ENCODE results near the gene VWA3B. TPM values are rescaled to one million over a fixed set of nuclear protein-coding genes. Genes with fewer than 3 reads are reported as not detected.

Gene VWA3B
- total RNA-seq, 4 donors from 2014 or later: 0.27 TPM; not detected in 3

DNA sequence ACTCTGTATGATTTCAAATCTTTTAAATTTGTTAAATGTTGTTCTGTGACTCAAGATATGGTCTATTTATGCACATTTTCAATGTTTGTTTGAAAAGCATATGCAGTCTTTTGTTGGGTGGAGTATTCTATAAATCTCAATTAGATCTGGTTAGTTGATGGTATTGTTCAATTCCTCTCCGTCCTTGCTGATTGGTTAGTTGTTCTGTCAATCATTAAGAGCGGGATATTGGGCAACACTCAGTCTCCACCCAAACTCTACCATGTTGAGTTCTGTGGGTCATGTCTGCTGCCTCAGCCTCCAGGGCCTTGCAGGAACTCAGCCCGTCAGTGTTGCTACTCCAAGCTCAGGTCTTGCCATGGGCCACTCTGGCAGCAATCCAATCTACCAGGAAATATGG lies 118.9 kb downstream of the VWA3B start:
- peaks cover 0 to 2% of the 10 kb centered on the region in 2 donors for H3K27me3 ChIP-seq
- no peak overlapping the region for H3K4me3 ChIP-seq
- H3K36me3 ChIP-seq: no peaks in the 10 kb centered on the region
- TF ChIP-seq, protein P1, sequence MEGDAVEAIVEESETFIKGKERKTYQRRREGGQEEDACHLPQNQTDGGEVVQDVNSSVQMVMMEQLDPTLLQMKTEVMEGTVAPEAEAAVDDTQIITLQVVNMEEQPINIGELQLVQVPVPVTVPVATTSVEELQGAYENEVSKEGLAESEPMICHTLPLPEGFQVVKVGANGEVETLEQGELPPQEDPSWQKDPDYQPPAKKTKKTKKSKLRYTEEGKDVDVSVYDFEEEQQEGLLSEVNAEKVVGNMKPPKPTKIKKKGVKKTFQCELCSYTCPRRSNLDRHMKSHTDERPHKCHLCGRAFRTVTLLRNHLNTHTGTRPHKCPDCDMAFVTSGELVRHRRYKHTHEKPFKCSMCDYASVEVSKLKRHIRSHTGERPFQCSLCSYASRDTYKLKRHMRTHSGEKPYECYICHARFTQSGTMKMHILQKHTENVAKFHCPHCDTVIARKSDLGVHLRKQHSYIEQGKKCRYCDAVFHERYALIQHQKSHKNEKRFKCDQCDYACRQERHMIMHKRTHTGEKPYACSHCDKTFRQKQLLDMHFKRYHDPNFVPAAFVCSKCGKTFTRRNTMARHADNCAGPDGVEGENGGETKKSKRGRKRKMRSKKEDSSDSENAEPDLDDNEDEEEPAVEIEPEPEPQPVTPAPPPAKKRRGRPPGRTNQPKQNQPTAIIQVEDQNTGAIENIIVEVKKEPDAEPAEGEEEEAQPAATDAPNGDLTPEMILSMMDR (IDR thresholded peaks at IDR 0.05): no peak
- no peak for TF ChIP-seq POLR2A (IDR thresholded peaks at IDR 0.05)
- no peak overlapping the region for H3K27ac ChIP-seq
- no peak for DNase-seq
- no peaks in the 10 kb centered on the region for H3K4me1 ChIP-seq
- no peaks in the 10 kb centered on the region for H3K9me3 ChIP-seq

GRCh38 chr2:98212092-98213000 lies 125.4 kb downstream of the VWA3B start:
- Histone ChIP-seq H3K4me1 (no peaks in the 10 kb centered on the region), H3K27ac (no peak overlapping the region), H3K4me3 (no peak overlapping the region), H3K9me3 (no peaks in the 10 kb centered on the region), H3K36me3 (no peaks in the 10 kb centered on the region), H3K27me3 (peaks cover 0 to 4% of the 10 kb centered on the region in 2 donors)
- TF ChIP-seq POLR2A (IDR thresholded peaks at IDR 0.05): no peak
- TF ChIP-seq, protein P1 (IDR thresholded peaks at IDR 0.05): no peak
- no peak for DNase-seq

DNA sequence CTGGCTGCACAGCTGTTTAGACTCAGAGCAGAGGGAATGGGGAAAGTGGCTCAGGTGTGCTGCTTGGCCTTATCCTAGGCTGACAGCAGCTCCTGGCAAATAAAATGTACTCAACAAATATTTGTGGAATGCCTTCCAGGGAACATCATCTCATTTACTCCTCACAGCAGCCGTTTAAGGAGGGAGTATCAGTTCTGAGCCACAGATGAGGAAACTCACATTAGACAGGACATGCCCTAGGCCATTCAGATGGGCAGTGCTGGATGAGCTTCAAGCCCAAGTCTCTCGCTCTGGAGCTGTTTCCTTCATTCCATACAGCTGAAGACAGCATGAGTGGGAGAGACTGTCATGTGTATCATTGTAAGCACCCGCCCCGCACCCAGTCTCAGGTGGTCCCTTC lies 129.6 kb downstream of the VWA3B start:
- DNase-seq: no peak
- Histone ChIP-seq H3K4me3 (no peak overlapping the region), H3K27me3 (no peaks in the 10 kb centered on the region), H3K4me1 (no peaks in the 10 kb centered on the region), H3K9me3 (peaks cover 0 to 6% (median 0%) of the 10 kb centered on the region in 4 donors), H3K36me3 (no peaks in the 10 kb centered on the region), H3K27ac (no peak overlapping the region)
- TF ChIP-seq, protein P1 (IDR thresholded peaks at IDR 0.05): no peak
- no peak for TF ChIP-seq POLR2A (IDR thresholded peaks at IDR 0.05)

DNA sequence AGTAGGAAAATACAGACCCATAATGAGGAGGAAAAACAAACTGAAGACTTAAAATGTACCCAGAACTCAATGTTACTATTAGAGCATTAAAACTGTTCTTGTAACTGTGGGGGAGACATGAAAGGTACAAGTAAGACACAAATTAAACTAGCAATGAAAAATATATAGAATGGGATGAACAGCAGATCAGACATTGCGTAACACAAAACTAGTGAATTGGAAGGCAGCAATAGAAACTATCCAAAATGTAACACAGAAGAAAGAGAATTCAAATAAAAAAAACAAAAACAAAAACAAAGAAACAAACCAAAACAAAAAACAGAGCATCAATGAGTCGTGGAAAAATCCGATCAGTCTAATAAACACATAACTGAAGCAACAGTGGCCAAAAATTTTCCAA lies 132.2 kb downstream of the VWA3B start:
- no peak for DNase-seq

GRCh38 chr2:98233941-98234340 lies 147.0 kb downstream of the VWA3B start:
- no peak overlapping the region for H3K4me3 ChIP-seq
- H3K27me3 ChIP-seq: no peaks in the 10 kb centered on the region
- H3K36me3 ChIP-seq: no peaks in the 10 kb centered on the region
- H3K9me3 ChIP-seq: no peaks in the 10 kb centered on the region
- no peaks in the 10 kb centered on the region for H3K4me1 ChIP-seq
- H3K27ac ChIP-seq: no peak overlapping the region
- TF ChIP-seq, protein P1 (IDR thresholded peaks at IDR 0.05): no peak
- TF ChIP-seq POLR2A (IDR thresholded peaks at IDR 0.05): no peak
- no peak for DNase-seq

More for the DNA sequence above, 132.2 kb downstream of the VWA3B start:
- Histone ChIP-seq H3K4me1 (no peaks in the 10 kb centered on the region), H3K4me3 (no peak overlapping the region), H3K9me3 (peaks cover 0 to 6% (median 0%) of the 10 kb centered on the region in 4 donors), H3K27me3 (no peaks in the 10 kb centered on the region), H3K36me3 (no peaks in the 10 kb centered on the region), H3K27ac (no peak overlapping the region)
- TF ChIP-seq, protein P1 (IDR thresholded peaks at IDR 0.05): no peak
- TF ChIP-seq POLR2A (IDR thresholded peaks at IDR 0.05): no peak
